Measurements from ENCODE around the gene PHF23.

- TF ChIP-seq CTCF (IDR thresholded peaks at IDR 0.05) = no peak
- TF ChIP-seq POLR2A (IDR thresholded peaks at IDR 0.05) = no peak
Observed at GRCh38 chr17:7219229-7219811, 19.9 kb downstream of the PHF23 start.
